GM10248 (cell line): ENCODE data around the gene VWCE.

Experiments used
- CTCF ChIA-PET: fragments of 300-600 bp; sonication (Branson Sonifier 250); formaldehyde crosslinking; extraction: SDS; loops from one replicate; lab custom pipeline; 2021; ENCODE audit warnings: antibody characterized with exemption; lab: Yijun Ruan, JAX
- POLR2A ChIA-PET: fragments of 350-650 bp; sonication (Branson Sonifier 250); formaldehyde crosslinking; extraction: SDS; loops from one replicate; lab custom pipeline; 2020; ENCODE audit warnings: antibody characterized with exemption; lab: Yijun Ruan, JAX
- DNase-seq: peaks from one replicate; pipeline ENCODE4 v3.0.0; 2012; ENCODE audit errors: extremely low spot score
- CTCF ChIP-seq: IDR thresholded peaks from 2 replicates; pipeline ENCODE4 v1.5.1; 2012; ENCODE audit warnings: mild to moderate bottlenecking, low read depth; ENCODE audit errors: extremely low read depth, missing control alignments, control extremely low read depth

VWCE gene

GRCh38 chr11:61334434-61335354 is 39.6 kb upstream of the VWCE start:
- POLR2A ChIA-PET = interaction anchor here (0.6 to 1.1 kb wide), 3 partner anchors 21 to 27 kb away, joined by 3 to 5 read pairs (median 4); partner anchors contain the start of gene CYB561A3
- CTCF ChIA-PET = interaction anchor here (1.0 to 14.3 kb wide), 10 partner anchors 8 to 100 kb away, joined by 3 to 501 read pairs (median 24); partner anchors contain the start of genes CPSF7, CYB561A3, SDHAF2 and TMEM138
- DNase-seq = no peak
- no peak for TF ChIP-seq CTCF

GRCh38 chr11:61333550-61334433 is 38.7 kb upstream of the VWCE start:
- POLR2A ChIA-PET = interaction anchor here (0.6 to 1.1 kb wide), 3 partner anchors 22 to 27 kb away, joined by 3 to 5 read pairs (median 4); partner anchors contain the start of gene CYB561A3
- DNase-seq = no peak
- CTCF ChIA-PET = interaction anchor here (1.0 to 14.3 kb wide), 8 partner anchors 8 to 101 kb away, joined by 3 to 501 read pairs (median 6); partner anchors contain the start of genes CYB561A3, TMEM138 and TMEM216
- TF ChIP-seq CTCF = no peak

- DNase-seq = peak; percentile 99
- POLR2A ChIA-PET = no interaction called here
- CTCF ChIA-PET = interaction anchor here (1.3 to 14.3 kb wide), 6 partner anchors 9 to 59 kb away, joined by 4 to 501 read pairs (median 41); partner anchors contain the start of genes CYB561A3, TMEM138 and TMEM216
- TF ChIP-seq CTCF = no peak
Measured at GRCh38 chr11:61332797-61333549, 37.9 kb upstream of the VWCE start, which contains the start of the genes DDB1 and TKFC. TSS of gene DDB1 (minus strand) at chr11:61333105. CDS start at chr11:61332968, 137 bp downstream. TSS of gene TKFC (plus strand) at chr11:61333228. CDS start at chr11:61334729, 1,501 bp downstream.

GRCh38 chr11:61332281-61332796 is 37.2 kb upstream of the VWCE start:
- CTCF ChIA-PET = interaction anchor here (1.2 to 6.5 kb wide), 2 partner anchors 53 to 384 kb away, joined by 3 to 48 read pairs; no protein-coding TSS in a partner anchor
- no peak for TF ChIP-seq CTCF
- POLR2A ChIA-PET = interaction anchor here (1.6 kb wide), 1 partner anchor 10 kb away, joined by 6 read pairs; no protein-coding TSS in a partner anchor
- DNase-seq = no peak

GRCh38 chr11:61331651-61332050 is 36.5 kb upstream of the VWCE start:
- no peak for TF ChIP-seq CTCF
- no peak for DNase-seq
- ChIA-PET POLR2A (interaction anchor here (0.6 to 1.6 kb wide), 2 partner anchors 9 to 24 kb away, joined by 3 to 6 read pairs; no protein-coding TSS in a partner anchor), CTCF (interaction anchor here (0.8 to 6.5 kb wide), 5 partner anchors 26 to 383 kb away, joined by 3 to 48 read pairs (median 3); no protein-coding TSS in a partner anchor)
